Measurements from ENCODE around the gene DUOX2. TPM values are rescaled to one million over a fixed set of nuclear protein-coding genes. Genes with fewer than 3 reads are reported as not detected.

Gene DUOX2
- total and polyA plus RNA-seq, 2 of the 13 experiments (the other 11 are each of a cell fraction or from before 2014, with no cell fraction given): 0.08 TPM; not detected in 1

DNA sequence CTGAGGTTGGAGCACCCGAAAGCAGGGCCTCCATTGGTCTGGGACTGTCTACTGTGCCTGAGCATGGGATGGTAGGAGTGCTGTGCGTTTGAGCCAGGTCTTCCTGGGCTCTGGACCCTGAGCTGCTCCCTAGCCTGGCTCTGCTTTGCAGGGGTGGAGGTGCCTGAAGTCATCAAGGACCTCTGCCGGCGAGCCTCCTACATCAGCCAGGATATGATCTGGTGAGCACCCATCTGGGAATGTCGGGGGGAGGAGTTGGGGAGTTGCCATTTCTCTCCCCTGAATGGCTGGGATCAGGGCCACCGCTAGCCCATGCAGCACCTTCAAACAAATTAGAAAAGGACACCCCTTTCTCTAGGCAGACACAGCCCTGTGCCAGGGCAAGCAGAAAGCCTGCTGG lies 36.5 kb upstream of the DUOX2 start:
- Histone ChIP-seq H3K36me3 (replicated peaks in 1 of 2; ENCODE audit: control insufficient read depth in 1 of 2, insufficient read depth in 2 of 2, low read length in 2 of 2) (no peaks in the 10 kb centered on the region), H3K4me1 (ENCODE audit: insufficient read depth, low read length) (peaks cover 8% of the 10 kb centered on the region), H3K9me3 (ENCODE audit: low read length) (no peaks in the 10 kb centered on the region), H4K20me1 (ENCODE audit: insufficient read depth, low read length) (no peaks in the 10 kb centered on the region), H3K4me2 (ENCODE audit: low read depth, low read length) (no peak overlapping the region), H3K79me2 (ENCODE audit: insufficient read depth, low read length) (no peaks in the 10 kb centered on the region), H3K4me3 (replicated peaks in 1 of 3; ENCODE audit: insufficient read depth in 1 of 3, low read depth in 2 of 3, low read length in 3 of 3) (no peak overlapping the region), H2AFZ (ENCODE audit: low read length) (no peak overlapping the region), H3K27ac (ENCODE audit: extremely low read length, insufficient read depth, low read length) (no peak overlapping the region), H3K9ac (ENCODE audit: insufficient read depth, low read depth, low read length) (no peak overlapping the region), H3K27me3 (ENCODE audit: control insufficient read depth in 1 of 2, insufficient read depth in 2 of 2, low read length in 2 of 2) (0 out of 5 replicates have a peak, but pooled peaks cover 0 to 15% of the 10 kb centered on the region in 2 experiments)
- no peak for FAIRE-seq
- TF ChIP-seq, protein P1, sequence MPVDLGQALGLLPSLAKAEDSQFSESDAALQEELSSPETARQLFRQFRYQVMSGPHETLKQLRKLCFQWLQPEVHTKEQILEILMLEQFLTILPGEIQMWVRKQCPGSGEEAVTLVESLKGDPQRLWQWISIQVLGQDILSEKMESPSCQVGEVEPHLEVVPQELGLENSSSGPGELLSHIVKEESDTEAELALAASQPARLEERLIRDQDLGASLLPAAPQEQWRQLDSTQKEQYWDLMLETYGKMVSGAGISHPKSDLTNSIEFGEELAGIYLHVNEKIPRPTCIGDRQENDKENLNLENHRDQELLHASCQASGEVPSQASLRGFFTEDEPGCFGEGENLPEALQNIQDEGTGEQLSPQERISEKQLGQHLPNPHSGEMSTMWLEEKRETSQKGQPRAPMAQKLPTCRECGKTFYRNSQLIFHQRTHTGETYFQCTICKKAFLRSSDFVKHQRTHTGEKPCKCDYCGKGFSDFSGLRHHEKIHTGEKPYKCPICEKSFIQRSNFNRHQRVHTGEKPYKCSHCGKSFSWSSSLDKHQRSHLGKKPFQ (CRISPR knock-in tag; IDR thresholded peaks at IDR 0.05; ENCODE audit: insufficient replicate concordance): no peak
- TF ChIP-seq, protein P2, sequence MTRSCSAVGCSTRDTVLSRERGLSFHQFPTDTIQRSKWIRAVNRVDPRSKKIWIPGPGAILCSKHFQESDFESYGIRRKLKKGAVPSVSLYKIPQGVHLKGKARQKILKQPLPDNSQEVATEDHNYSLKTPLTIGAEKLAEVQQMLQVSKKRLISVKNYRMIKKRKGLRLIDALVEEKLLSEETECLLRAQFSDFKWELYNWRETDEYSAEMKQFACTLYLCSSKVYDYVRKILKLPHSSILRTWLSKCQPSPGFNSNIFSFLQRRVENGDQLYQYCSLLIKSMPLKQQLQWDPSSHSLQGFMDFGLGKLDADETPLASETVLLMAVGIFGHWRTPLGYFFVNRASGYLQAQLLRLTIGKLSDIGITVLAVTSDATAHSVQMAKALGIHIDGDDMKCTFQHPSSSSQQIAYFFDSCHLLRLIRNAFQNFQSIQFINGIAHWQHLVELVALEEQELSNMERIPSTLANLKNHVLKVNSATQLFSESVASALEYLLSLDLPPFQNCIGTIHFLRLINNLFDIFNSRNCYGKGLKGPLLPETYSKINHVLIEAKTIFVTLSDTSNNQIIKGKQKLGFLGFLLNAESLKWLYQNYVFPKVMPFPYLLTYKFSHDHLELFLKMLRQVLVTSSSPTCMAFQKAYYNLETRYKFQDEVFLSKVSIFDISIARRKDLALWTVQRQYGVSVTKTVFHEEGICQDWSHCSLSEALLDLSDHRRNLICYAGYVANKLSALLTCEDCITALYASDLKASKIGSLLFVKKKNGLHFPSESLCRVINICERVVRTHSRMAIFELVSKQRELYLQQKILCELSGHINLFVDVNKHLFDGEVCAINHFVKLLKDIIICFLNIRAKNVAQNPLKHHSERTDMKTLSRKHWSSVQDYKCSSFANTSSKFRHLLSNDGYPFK (CRISPR knock-in tag; IDR thresholded peaks at IDR 0.05; ENCODE audit: borderline replicate concordance): no peak
- TF ChIP-seq KLF12 (CRISPR knock-in tag; IDR thresholded peaks at IDR 0.05; ENCODE audit: borderline replicate concordance) (no peak), SIX1 (CRISPR knock-in tag; IDR thresholded peaks at IDR 0.05; ENCODE audit: borderline replicate concordance) (no peak), RBAK (CRISPR knock-in tag; IDR thresholded peaks at IDR 0.05) (no peak), HOXA3 (CRISPR knock-in tag; IDR thresholded peaks at IDR 0.05) (no peak), ZNF136 (CRISPR knock-in tag; IDR thresholded peaks at IDR 0.05; ENCODE audit: low read depth) (no peak)
- TF ChIP-seq, protein P3, sequence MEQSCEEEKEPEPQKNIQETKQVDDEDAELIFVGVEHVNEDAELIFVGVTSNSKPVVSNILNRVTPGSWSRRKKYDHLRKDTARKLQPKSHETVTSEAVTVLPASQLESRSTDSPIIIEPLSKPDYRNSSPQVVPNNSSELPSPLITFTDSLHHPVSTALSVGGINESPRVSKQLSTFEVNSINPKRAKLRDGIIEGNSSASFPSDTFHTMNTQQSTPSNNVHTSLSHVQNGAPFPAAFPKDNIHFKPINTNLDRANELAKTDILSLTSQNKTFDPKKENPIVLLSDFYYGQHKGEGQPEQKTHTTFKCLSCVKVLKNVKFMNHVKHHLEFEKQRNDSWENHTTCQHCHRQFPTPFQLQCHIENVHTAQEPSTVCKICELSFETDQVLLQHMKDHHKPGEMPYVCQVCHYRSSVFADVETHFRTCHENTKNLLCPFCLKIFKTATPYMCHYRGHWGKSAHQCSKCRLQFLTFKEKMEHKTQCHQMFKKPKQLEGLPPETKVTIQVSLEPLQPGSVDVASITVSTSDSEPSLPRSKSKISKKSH (CRISPR knock-in tag; IDR thresholded peaks at IDR 0.05; ENCODE audit: borderline replicate concordance): no peak
- TF ChIP-seq, protein P4, sequence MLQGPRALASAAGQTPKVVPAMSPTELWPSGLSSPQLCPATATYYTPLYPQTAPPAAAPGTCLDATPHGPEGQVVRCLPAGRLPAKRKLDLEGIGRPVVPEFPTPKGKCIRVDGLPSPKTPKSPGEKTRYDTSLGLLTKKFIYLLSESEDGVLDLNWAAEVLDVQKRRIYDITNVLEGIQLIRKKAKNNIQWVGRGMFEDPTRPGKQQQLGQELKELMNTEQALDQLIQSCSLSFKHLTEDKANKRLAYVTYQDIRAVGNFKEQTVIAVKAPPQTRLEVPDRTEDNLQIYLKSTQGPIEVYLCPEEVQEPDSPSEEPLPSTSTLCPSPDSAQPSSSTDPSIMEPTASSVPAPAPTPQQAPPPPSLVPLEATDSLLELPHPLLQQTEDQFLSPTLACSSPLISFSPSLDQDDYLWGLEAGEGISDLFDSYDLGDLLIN (CRISPR knock-in tag; IDR thresholded peaks at IDR 0.05; ENCODE audit: borderline replicate concordance): no peak
- TF ChIP-seq, protein P5, sequence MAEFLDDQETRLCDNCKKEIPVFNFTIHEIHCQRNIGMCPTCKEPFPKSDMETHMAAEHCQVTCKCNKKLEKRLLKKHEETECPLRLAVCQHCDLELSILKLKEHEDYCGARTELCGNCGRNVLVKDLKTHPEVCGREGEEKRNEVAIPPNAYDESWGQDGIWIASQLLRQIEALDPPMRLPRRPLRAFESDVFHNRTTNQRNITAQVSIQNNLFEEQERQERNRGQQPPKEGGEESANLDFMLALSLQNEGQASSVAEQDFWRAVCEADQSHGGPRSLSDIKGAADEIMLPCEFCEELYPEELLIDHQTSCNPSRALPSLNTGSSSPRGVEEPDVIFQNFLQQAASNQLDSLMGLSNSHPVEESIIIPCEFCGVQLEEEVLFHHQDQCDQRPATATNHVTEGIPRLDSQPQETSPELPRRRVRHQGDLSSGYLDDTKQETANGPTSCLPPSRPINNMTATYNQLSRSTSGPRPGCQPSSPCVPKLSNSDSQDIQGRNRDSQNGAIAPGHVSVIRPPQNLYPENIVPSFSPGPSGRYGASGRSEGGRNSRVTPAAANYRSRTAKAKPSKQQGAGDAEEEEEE (CRISPR knock-in tag; IDR thresholded peaks at IDR 0.05; ENCODE audit: borderline replicate concordance): no peak
- no TSS peak for BruUV-seq (replicated peaks)
- 57% methylated on average over 1 of the region's 6 CpGs for WGBS (ENCODE audit: low lambda C conversion rate)
- ATAC-seq: peak; percentile 52
- POLR2A ChIA-PET: no interaction called here
- intact Hi-C loops (cut with micrococcal nuclease; ENCODE audit: unreplicated experiment) (no loop called here), in situ Hi-C loops (cut with HindIII; ENCODE audit: extremely low pct_ligation_motif_present, low pct_unique_long_range_greater_than_20kb) (no loop called here)
- CTCF ChIA-PET (ENCODE audit: low intra/inter-chr PET ratio, low total read pairs): no interaction called here
- no peak for DNase-seq (ENCODE audit: low spot score)
